ENCODE measurements around the gene APCDD1L. TPM values are rescaled to one million over a fixed set of nuclear protein-coding genes. Genes with fewer than 3 reads are reported as not detected.

APCDD1L gene
- total RNA-seq, 4 donors from 2014 or later = 0.23 to 1.2 (median 1.1) TPM

GRCh38 chr20:58546756-58547622, 31.8 kb upstream of the APCDD1L start:
- no peak for TF ChIP-seq POLR2A (IDR thresholded peaks at IDR 0.05)
- no peak for TF ChIP-seq POLR2AphosphoS5 (IDR thresholded peaks at IDR 0.05)
- TF ChIP-seq CTCF (IDR thresholded peaks at IDR 0.05) = no peak
- no peak for TF ChIP-seq EP300 (IDR thresholded peaks at IDR 0.05)
- DNase-seq (ENCODE audit: low spot score in 2 of 2) = no peak

GRCh38 chr20:58546416-58546711, 31.2 kb upstream of the APCDD1L start:
- H3K36me3 ChIP-seq = no peaks in the 10 kb centered on the region
- no peaks in the 10 kb centered on the region for H3K4me1 ChIP-seq
- 91% methylated on average over 5 of the region's 5 CpGs for WGBS
- no peaks in the 10 kb centered on the region for H3K9me3 ChIP-seq
- H3K4me3 ChIP-seq = no peak overlapping the region
- peaks cover 4% of the 10 kb centered on the region for H3K27me3 ChIP-seq
- no peak overlapping the region for H3K27ac ChIP-seq
- no peak for DNase-seq (ENCODE audit: low spot score in 2 of 2)
- TF ChIP-seq POLR2A (IDR thresholded peaks at IDR 0.05) (no peak), CTCF (IDR thresholded peaks at IDR 0.05) (no peak), POLR2AphosphoS5 (IDR thresholded peaks at IDR 0.05) (no peak), EP300 (IDR thresholded peaks at IDR 0.05) (no peak)

More at GRCh38 chr20:58546756-58547622, 31.8 kb upstream of the APCDD1L start:
- no peak overlapping the region for H3K4me3 ChIP-seq
- no peaks in the 10 kb centered on the region for H3K4me1 ChIP-seq
- no peaks in the 10 kb centered on the region for H3K9me3 ChIP-seq
- no peaks in the 10 kb centered on the region for H3K36me3 ChIP-seq
- no peak overlapping the region for H3K27ac ChIP-seq
- WGBS = 75% methylated on average over 15 of the region's 19 CpGs
- peaks cover 4% of the 10 kb centered on the region for H3K27me3 ChIP-seq

- H3K27me3 ChIP-seq = peaks cover 4% of the 10 kb centered on the region
- H3K4me3 ChIP-seq = no peak overlapping the region
- H3K4me1 ChIP-seq = no peaks in the 10 kb centered on the region
- no peaks in the 10 kb centered on the region for H3K9me3 ChIP-seq
- WGBS = 86% methylated on average over 17 of the region's 17 CpGs
- DNase-seq (ENCODE audit: low spot score in 2 of 2) = peak in 1 of 2 donors; percentile 37
- no peak for TF ChIP-seq CTCF (IDR thresholded peaks at IDR 0.05)
- no peak for TF ChIP-seq POLR2A (IDR thresholded peaks at IDR 0.05)
- TF ChIP-seq EP300 (IDR thresholded peaks at IDR 0.05) = no peak
- H3K36me3 ChIP-seq = no peaks in the 10 kb centered on the region
- H3K27ac ChIP-seq = no peak overlapping the region
Measured at GRCh38 chr20:58545565-58546415, 30.6 kb upstream of the APCDD1L start.

GRCh38 chr20:58544891-58545290, 29.7 kb upstream of the APCDD1L start:
- Histone ChIP-seq H3K27me3 (peaks cover 4% of the 10 kb centered on the region), H3K27ac (no peak overlapping the region), H3K9me3 (no peaks in the 10 kb centered on the region), H3K4me3 (no peak overlapping the region), H3K36me3 (no peaks in the 10 kb centered on the region), H3K4me1 (no peaks in the 10 kb centered on the region)
- DNase-seq (ENCODE audit: low spot score in 2 of 2) = peak in 1 of 2 donors; percentile 3
- TF ChIP-seq POLR2AphosphoS5 (IDR thresholded peaks at IDR 0.05) = no peak
- TF ChIP-seq POLR2A (IDR thresholded peaks at IDR 0.05) = no peak
- 97% methylated on average over 4 of the region's 4 CpGs for WGBS

GRCh38 chr20:58544286-58544685, 29.1 kb upstream of the APCDD1L start:
- Histone ChIP-seq H3K27ac (no peak overlapping the region), H3K36me3 (no peaks in the 10 kb centered on the region), H3K9me3 (no peaks in the 10 kb centered on the region), H3K4me3 (no peak overlapping the region), H3K27me3 (peaks cover 4% of the 10 kb centered on the region), H3K4me1 (no peaks in the 10 kb centered on the region)
- peak in 1 of 2 donors; percentile 24 for DNase-seq (ENCODE audit: low spot score in 2 of 2)
- TF ChIP-seq POLR2A (IDR thresholded peaks at IDR 0.05) (no peak), EP300 (IDR thresholded peaks at IDR 0.05) (no peak), CTCF (IDR thresholded peaks at IDR 0.05) (no peak), POLR2AphosphoS5 (IDR thresholded peaks at IDR 0.05) (no peak)
- 78% methylated on average over 10 of the region's 10 CpGs for WGBS

All from suprapubic skin (tissue), 4 donors.